Caki2 (cell line): Measurements from ENCODE around the gene USP6. TPM values are rescaled to one million over a fixed set of nuclear protein-coding genes. Genes with fewer than 3 reads are reported as not detected.
"Not testable (repeated sequence)": the region's sequence is repeated elsewhere in the genome, so short reads cannot be mapped to it uniquely, and the experiment has no call there.

ENCODE experiments used
- DNase-seq: peaks from one replicate; pipeline ENCODE4 v3.0.0-alpha.2; 2015; ENCODE audit warnings: low read depth
- in situ Hi-C: cut with HindIII; loops from 2 replicates; pipeline ENCODE4 v1.10.0; 2016; ENCODE audit warnings: low sequenced_read_pairs, low pct_unique_long_range_greater_than_20kb, mixed read lengths
- total RNA-seq: library from RNA; depleted of rRNA; stranded (reverse); fragments of >200 nt; shearing (Covaris generic); gene quantifications from 2 replicates; pipeline ENCODE4 v1.2.3, GENCODE V29; 2014; ENCODE audit warnings: low replicate concordance

Gene USP6
- total RNA-seq, 1 experiment from 2014 or later, result not detected

DNA sequence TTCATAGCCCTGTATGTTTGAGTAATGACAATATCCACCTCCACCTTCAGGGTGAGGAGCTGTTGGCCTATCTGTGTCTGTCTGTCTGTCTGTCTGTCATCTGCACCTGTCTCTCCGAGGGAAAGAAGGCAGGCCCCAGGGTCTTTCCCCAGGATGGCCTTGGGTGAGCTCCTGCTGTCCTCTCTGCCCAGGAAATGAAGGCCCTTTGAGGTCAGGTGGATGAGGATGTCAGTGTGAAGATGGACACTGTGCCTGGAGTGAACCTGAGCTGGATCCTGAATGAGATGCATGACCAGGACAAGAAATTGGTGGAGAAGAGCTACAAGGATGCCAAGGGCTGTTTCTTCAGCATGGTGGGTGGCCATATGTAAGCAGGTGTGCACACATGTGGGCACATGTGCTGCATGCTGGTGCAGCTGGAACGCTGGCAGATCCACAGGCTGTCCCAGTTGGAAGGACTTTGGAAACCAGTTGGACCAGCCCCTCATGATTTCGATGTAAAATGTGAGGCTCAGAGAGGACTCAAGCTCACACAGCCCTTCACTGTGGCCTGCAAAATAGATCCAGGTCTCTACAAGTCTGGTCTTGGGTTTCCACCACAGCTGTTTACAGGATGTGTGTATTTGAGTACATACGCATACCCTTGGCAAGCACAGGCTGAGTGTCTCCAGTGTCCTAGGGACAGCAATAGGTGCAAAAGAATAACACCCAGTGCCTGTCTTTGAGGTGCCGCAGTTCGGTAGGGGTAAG is 4.8 kb downstream of the USP6 start:
- DNase-seq, in situ Hi-C loops: not testable (repeated sequence)

DNA sequence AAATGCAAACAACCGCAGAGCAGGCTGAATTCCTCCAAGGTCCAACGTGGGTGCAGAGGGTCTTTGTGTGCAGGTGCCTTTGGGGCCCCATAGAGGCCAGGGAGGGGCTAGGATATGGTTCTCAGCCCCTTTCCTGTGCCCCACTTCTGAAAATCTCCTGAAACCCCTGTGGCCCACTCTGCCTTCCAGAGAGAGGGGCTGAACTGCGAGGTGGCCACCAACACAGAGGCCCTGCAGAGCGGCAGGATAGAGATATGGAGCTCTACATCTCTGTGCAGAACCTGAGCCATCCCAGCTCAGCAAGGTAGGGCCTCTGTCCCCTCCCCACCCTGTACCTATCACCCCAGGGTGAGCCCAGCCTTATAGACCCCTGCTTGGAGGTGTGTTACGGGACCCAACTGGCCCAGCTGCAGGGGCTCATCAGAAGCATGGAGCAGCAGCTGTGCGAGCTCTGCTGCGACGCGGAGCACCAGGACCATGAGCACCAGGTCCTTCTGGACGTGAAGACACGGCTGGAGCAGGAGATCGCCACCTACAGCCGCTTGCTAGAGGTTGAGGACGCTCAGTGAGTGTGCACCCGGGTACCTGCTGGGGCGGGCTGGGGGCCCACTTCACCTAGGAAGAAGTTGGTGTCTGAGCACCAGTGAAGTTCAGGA is 5.5 kb downstream of the USP6 start:
- in situ Hi-C loops, result no loop called here
- DNase-seq, result no peak

DNA sequence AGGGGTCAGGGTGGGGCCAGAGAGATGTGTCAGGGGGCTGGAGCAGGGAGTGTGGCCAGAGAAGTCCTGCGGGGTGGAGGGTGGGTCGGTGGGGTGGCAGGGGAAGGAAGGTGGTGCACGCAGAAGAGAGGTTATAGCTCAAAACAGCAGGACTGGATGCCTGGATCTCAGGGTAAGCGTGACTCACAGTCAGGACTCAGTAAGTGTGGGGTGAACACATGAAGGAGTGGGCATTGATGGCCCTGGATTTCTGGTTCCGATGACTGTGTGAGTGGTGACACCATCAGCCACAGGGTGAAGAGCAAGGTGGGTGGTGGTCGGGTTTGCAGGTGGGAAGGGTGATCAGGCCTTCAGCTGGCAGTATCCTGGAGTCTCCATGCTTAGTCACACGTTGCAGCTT is 6.2 kb downstream of the USP6 start:
- in situ Hi-C loops, DNase-seq: not testable (repeated sequence)

DNA sequence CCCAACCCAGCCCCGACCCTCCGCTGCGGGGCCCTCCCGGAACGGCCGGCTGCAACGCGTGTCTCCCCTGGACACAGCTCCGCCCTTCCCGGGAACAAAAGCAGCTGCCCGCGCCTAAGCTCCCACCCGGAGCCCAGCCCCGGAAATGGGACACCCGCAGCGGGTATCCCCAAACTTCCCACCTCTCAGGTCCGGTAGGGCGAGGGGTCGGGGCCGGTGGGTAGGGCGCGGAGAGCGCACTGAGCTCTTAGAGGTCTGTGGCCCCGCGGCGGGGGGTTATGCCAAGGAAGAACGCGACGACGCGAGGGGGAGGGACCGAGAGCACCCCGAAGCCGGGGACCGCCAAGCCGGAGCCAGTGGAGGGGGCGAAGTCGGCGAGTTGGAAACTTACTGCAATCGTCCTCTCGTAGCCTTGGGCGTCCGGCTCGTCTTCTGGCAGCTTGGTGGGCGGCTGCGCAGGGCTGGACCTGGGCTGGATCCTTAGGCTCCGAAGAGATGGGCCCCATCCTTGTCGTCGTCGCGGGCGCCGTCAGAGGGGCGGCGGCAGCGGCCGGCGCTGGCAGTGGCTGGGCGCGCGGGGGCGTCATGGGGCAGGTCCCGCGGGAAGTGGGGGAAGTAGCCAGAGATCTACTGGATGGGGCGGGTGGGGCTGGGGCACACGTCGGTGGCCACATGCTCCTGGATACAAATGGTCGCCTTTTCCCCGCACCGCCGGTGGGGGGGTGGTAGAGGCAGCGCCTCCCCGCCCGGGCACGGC is 6.9 kb downstream of the USP6 start:
- DNase-seq, result no peak
- in situ Hi-C loops, result no loop called here

DNA sequence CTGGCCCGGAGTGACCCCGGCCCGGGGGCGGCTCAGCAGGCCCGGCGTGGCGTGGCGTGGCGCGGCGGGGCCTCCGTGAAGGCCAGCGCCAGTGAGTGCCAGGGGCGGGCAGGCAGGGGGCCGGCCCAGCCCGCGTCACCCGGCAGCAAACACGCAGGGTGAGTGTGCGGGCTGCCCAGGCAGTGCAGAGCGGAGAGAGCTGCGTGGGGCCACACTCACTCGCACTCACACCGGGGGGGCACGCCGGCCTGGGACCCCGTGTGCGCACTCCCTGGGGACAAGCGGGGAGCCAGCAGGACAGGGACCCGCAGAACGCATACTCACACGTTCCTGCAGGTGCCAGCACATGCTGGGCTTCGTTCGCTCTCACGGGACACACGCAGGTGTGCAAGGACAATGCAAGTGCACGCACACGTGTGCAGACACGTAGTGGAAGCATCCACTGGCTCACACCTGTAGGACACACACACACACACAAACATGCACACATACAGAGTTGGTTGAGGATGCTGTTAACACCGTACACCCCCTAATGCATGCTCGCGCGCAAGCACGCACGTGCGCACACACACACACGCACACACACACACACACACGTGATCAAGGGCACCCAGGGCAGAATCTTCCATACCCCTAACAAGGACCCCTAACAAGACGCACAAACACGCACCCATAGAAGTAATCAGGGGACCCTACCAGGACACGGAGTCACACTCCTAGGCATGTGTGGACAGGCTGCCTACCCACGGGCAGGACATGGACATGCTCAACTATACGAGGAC is 7.7 kb downstream of the USP6 start:
- in situ Hi-C loops, result no loop called here
- no peak for DNase-seq

DNA sequence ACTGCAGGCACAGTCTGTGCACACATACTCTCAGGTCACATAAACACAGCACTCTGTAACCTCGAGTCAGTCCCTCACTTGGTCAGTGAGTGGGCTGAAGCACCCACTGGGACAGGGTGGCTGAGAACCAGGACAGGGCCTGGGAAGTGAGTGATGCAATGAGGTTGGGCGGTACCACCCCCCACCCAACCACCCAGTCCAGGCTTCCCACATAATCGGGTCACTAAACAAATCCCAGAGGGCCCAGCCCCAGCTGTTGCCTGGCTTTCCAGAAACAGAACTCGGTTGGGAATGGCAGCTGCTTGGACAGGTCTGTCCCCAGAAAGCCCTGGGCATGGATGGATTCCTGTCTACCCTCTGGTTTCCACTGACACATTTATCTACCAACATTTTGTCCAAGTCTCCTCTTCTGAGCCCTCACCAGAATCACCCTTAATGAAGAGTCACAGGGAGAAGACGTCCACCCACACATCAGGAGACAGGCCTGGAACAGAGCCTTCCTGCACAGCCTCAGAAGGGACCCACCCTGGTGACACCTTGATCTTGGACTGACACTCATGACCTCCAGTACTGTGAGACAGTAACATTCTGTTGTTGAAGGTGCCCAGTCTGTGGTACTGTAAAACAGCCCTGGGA is 8.4 kb downstream of the USP6 start:
- in situ Hi-C loops, DNase-seq: not testable (repeated sequence)

DNA sequence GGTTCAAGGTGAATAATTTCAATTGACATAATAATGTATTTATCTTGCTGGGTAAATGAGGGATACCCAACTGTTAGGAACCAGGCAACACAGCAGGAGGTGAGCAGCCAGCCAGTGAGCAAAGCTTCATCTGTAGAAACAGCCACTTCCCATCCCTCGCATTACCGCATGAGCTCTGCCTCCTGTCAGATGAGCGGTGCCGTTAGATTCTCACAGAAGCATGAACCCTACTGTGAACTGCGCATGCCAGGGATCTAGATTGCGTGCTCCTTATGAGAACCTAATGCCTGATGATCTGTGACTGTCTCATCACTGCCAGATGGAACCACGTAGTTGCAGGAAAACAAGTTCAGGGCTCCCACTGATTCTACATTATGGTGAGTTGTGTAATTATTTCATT is 9.1 kb downstream of the USP6 start:
- in situ Hi-C loops, DNase-seq: not testable (repeated sequence)

DNA sequence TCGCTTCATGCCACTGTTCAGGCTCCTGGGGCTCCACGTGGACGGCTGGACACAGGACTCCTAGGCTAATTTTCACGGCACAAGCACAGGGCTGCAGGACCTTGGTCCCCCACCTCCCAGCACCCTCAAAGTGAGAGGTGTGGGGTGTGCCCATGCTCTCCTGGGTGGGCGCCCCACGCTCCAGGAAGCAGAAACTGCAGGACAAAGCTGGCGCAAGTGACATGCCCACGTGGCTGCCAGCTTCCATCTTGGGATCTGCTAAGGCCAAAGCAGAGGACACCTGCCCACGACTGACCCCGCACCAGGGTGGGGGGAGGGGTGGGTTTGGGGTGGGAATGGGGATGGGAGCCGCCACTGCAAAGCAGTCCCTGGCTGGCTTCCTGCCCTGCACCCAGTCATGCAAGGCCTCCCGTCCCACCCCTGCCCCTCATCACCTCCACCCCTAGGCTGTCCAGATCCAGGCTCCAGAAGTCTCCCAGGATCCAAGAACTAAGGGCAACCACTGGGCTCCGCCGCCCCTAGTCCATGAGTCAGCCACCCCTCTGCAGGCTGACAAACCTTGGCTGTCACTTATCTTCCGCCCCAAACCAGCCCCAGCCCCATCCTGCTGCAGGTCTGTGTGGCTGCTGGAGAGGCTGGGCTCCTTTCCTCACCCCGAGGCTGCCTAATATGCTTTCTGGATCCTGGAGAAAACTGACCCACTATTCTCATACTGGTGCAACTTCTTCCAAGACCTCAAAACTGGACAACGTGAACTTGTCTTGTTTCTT is 11.1 kb downstream of the USP6 start:
- in situ Hi-C loops, result no loop called here
- DNase-seq, result no peak

DNA sequence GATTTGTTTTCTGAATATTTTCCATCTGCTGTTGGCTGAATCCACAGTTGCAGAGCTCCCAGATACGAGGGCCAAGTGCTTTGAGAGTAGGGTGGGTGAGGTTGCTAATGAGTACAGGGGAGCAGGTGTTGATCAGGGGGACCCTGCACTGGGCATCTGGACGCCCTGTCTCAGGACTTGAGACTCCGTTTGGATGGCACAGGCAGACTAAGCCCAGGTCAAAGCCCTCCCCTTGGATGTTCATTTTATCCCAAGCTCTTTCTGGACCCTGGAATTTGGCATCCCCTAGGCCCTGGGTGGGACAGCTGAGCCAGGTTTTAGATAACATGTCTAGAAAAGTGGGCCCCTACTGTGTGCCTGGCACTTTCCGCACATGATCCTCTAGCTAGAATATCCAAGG is 12.1 kb downstream of the USP6 start:
- in situ Hi-C loops, result no loop called here
- DNase-seq, result no peak

DNA sequence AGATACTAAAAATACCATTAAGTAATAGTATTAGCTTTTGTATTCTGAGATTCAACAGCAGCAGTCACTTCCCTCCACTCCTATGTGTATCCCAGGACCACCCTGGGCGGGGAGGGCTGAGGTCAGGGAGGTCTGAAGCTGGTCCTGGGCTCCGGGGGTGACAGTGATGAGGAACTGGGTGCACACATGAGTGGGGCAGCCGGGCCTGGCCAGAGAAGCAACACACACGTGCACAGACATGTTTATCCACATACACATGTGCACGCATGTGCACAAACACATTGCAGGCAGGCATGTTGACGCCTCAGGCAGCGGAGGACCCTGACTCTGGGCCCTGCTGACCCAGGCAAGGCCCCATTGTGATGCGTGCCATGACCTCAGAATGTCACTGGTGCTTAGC is 12.6 kb downstream of the USP6 start:
- DNase-seq, in situ Hi-C loops: not testable (repeated sequence)

DNA sequence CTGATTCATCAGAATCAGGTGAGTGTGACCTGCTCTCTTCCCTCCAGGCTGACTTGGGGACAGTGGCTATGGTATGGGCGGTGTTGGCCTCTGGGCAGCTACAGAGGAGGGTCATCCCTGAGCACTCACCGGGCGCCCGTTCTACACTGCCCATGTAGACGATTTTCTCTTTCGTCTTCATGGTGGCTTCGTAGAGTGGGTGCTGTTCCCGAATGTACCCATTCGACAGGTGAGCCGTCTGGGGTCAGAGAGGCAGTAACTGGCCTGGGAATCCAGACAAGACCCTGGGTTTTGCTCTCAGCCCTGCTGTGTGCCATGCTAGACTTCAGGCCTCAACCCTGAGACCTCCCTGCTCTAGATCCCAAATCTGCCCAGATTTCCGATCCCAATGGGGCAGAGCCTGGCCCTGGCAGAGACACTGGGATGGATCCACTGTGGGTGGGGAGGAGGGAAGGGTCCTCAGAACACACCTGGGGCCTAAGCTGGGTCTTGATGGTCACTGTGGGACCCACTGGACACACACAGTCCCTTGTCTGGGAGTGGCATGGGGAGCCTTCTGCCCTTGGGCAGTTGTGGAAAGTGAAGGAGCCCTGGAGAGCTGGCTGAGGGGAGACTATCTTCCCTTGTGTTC is 13.2 kb downstream of the USP6 start:
- DNase-seq, result no peak
- in situ Hi-C loops, result no loop called here

DNA sequence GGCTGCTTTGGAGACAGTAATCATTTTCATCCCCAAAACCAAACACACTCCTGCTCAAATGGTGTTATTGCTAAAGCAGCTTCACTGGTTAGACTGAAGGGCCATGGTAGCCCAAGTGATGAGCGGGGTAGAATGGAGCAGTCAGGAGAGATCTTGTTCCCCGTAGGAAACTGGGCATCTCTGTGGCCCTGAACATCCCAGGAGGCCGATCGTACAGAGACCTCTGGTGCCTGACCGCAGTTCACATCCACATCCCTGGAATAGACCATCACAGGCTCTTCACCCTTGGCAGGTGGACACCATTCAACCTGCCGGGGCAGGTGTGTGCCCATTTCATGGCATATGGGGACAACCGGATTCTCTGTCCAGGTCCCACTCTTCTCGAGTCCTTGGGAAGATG is 13.9 kb downstream of the USP6 start:
- in situ Hi-C loops, result not testable (repeated sequence)

DNA sequence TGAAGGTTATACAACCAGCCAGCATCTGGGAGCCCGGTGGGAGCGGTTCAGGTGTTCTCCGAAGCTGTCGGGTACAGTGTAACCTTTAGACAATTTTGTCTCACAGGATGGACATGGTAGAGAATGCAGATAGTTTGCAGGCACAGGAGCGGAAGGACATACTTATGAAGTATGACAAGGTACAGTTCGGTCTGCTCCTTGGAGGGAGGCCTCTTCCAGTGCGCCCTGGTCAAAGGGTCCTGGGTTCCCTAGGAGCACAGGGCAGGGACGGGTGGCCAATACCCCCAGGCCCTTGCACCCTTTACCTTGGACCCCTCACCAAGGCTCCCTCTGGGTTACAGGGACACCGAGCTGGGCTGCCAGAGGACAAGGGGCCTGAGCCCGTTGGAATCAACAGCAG is 14.4 kb downstream of the USP6 start:
- in situ Hi-C loops, DNase-seq: not testable (repeated sequence)

More for the DNA sequence above, 13.9 kb downstream of the USP6 start:
- DNase-seq, result not testable (repeated sequence)

DNA sequence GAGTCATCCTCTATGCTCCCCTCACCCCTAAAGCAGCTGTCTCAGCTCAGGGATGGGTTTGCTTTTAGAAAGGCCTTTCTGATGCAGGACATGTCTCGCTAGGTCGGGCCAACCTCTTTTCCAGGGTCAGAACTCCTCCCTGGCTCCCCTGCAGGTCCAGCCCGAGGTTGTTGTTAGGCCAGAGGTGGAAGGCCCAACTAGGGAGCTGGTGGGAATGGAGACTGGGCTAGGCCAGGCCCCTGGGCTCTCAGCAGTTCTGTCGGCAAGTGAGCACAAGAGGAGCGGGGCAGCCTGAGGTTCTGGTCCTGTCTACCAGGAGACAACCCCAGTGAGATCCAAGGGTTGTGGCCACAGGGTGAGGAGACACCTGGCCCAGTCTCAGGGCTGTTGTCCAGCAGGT is 14.9 kb downstream of the USP6 start:
- DNase-seq, in situ Hi-C loops: not testable (repeated sequence)

DNA sequence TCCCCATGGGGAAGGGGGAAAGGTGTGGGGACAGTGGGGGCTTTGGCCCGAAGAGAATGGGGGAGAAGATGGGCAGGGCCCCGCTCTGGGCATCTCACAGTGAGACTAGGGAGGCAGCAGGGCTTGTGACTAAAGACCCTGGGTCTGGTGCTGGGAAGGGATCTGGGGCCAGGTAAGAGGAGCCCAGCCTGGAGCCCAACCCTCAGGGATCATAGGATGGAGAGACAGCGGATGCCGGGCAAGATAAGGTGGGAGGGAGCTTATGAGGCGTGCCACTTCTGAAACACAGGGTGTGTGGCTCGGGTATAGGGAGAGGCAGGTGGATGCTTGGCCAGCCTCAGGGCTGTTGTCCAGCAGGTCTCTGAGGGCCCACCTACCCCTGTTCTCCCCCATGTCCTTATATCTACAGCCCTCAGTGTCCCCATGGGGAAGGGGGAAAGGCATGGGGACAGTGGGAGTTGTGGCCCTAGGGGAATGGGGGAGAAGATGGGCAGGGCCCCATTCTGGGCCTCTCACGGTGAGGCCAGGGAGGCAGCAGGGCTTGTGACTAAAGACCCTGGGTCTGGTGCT is 15.4 kb downstream of the USP6 start:
- in situ Hi-C loops, result no loop called here
- no peak for DNase-seq

DNA sequence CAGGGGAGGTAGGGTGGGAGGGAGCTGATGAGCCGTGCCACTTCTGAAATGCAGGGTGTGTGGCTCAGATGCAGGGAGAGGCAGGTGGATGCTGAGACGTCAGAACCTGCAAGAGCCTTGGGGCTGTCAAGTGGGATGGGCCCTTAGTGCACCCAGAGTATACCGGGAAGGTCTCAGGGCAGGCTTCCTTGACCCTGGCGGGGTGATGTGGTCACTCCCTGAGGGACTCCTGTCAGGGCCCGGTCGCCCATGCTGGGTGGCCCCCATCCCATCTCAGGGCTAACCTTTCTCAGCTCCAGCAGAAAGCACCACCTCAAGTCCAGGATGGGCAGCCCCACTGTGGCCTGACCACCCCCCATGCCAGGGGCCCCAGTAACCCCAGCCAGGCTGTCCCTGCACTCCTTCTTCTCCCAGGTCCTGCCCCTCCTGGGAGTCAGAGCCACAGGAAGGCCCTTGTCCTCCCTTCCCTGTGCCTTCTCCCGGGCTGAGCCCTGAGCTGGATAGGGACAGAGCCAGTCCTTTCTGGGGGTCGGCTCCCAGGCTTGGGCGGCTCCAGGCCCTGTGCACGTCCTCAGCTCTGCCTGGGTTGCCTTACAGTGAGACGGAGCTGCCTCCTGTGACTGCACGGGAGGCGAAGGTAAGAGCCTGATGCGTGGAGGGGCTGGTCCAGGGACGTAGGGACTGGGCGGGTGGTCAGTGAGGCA is 16.1 kb downstream of the USP6 start:
- in situ Hi-C loops, DNase-seq: not testable (repeated sequence)
